Liver (tissue), 3 donors: Measurements from ENCODE around the gene ZBTB7A.

Experiments used
- CTCF ChIP-seq: fragments of 150-350 bp; IDR thresholded peaks from 2 replicates; pipeline ENCODE4 v1.5.1; 2017; ENCODE audit warnings: improper control_type of control experiment, low read depth, low read length; ENCODE audit not compliant: missing input control
- JUND ChIP-seq, 2 donors: IDR thresholded peaks; 2 replicates each; pipeline ENCODE4 v1.6.1; 2016; ENCODE audit warnings: antibody characterized with exemption in 2 of 2
- NR2F2 ChIP-seq: IDR thresholded peaks from 2 replicates; pipeline ENCODE4 v1.6.1; 2016; ENCODE audit warnings: antibody characterized with exemption
- TAF1 ChIP-seq: conservative IDR thresholded peaks from 2 replicates; pipeline ENCODE4 v1.6.1; 2016; ENCODE audit warnings: antibody characterized with exemption, mild to moderate bottlenecking
- donor health status: healthy.
- donor health status: healthy.

- TF ChIP-seq CTCF (no peak), NR2F2 (no peak), JUND (IDR thresholded peaks at IDR 0.05) (no peak), TAF1 (no peak)
Measured at GRCh38 chr19:4064149-4064495, 2.6 kb downstream of the ZBTB7A start.
